ENCODE results near the gene TYMP. TPM values are rescaled to one million over a fixed set of nuclear protein-coding genes. Genes with fewer than 3 reads are reported as not detected.

TYMP gene
- polyA plus RNA-seq, 1 donor (not counting 4 experiments of a cell fraction or from before 2014, with no cell fraction given), result 25.5 TPM

DNA sequence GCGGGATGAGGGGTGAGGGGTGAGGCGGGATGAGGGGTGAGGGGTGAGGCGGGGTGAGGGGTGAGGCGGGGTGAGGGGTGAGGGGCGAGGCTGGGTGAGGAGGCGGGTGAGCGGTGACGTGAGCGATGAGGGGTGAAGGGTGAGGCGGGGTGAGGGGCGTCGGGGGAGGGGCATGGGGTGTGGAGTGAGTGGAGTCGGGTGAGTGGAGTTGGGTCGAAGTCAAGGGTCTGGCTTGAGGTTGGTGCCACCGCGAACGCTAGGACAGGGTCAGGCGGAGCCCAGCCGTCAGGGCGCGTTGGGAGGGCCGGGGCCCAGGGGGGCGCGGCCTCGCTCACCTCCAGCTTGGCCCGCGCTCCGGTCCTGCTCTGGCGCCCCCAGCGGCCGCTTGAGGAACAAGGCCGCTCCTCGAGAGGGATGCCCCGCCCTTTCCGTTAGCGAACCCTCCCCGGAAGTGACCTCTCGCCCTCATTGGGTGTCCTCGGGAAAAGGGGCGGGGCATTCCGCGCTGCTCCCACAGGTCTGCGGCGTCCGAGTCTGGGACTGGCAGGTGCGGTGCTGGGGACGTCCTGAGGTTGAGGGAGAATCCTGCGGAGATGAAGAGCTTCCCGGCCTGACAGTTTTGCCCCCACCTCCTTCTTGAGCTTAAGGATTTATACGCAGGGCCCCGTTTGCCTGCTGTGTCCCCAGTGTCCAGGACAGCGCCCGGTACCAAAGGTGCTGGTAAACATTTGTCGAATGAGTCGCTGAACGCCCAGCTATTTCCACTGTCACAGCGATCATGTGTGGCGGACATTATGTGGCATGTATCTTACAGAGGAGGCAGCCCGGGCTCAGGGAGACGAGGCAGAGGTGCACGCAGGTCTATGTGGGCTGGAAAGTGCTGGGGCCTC lies 33.0 kb upstream of the TYMP start, which contains the start of gene SYCE3:
Gene SYCE3 (minus strand): TSS at position 397 of the 890 bp plus-strand sequence. CDS start 6,514 bp downstream, outside the sequence.
- no peak within 1 kb of the TSS for H3K27ac ChIP-seq (ENCODE audit: control insufficient read depth, insufficient read depth, low read length)

DNA sequence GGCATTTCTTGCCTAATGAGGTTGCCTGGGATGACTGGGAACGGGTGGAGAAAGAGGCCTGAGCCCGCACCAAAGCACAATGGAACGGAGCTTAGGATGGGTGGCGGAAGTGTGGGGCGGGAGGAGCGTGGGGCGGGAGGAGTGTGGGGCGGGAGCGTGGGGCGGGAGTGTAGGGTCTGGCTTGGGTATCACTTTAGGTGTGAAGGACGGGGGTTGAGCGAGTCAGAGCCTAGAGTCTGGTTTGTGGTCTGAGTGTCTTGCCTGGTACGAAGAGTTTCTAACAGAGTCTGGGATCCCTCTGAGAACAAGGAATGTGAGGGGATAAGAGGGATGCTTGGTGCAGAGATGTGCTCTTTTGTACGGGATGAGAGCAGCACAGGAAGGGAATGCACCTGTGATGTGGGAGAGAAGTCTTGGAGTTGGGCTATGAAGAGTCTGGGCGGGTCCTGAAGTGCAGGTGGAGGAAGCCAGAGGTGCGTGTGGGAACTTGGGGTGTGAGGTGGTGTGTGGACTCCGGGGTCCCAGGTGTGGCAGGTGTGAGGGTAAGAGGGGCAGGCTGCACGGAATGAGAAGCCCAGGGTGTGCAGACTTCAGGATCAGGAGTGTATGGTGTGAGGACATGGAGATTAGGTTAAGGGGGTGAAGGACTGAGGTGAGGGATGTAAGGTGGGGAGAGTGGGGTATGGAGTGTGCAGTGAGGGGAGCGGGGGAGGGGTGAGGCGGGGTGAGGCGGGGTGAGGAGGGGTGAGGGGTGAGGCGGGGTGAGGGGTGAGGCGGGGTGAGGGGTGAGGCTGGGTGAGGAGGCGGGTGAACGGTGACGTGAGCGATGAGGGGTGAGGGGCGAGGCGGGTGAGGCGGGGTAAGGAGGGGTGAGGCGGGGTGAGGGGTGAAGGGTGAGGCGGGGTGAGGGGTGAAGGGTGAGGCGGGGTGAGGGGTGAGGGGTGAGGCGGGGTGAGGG lies 31.9 kb upstream of the TYMP start:
- H3K4me1 ChIP-seq (ENCODE audit: control insufficient read depth, extremely low read depth, insufficient read depth, low read length), result peaks cover 16% of the 10 kb centered on the region
- TF ChIP-seq, protein P1, sequence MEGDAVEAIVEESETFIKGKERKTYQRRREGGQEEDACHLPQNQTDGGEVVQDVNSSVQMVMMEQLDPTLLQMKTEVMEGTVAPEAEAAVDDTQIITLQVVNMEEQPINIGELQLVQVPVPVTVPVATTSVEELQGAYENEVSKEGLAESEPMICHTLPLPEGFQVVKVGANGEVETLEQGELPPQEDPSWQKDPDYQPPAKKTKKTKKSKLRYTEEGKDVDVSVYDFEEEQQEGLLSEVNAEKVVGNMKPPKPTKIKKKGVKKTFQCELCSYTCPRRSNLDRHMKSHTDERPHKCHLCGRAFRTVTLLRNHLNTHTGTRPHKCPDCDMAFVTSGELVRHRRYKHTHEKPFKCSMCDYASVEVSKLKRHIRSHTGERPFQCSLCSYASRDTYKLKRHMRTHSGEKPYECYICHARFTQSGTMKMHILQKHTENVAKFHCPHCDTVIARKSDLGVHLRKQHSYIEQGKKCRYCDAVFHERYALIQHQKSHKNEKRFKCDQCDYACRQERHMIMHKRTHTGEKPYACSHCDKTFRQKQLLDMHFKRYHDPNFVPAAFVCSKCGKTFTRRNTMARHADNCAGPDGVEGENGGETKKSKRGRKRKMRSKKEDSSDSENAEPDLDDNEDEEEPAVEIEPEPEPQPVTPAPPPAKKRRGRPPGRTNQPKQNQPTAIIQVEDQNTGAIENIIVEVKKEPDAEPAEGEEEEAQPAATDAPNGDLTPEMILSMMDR (optimal IDR thresholded peaks at IDR 0.05 in 1 of 3, IDR thresholded peaks at IDR 0.05 in 1 of 3, conservative IDR thresholded peaks at IDR 0.05 in 1 of 3; ENCODE audit: extremely low read depth in 1 of 3, insufficient read depth in 2 of 3, low read length in 3 of 3), result no peak
- no peak for TF ChIP-seq EZH2 (IDR thresholded peaks at IDR 0.05; ENCODE audit: low read length)
- no peaks in the 10 kb centered on the region for H3K9me3 ChIP-seq (ENCODE audit: control insufficient read depth, low read depth, low read length)
- H4K20me1 ChIP-seq (ENCODE audit: control insufficient read depth, extremely low read depth, insufficient read depth, low read length), result no peaks in the 10 kb centered on the region
- FAIRE-seq, result peak; percentile 29
- H3K4me3 ChIP-seq (ENCODE audit: control insufficient read depth in 2 of 3, extremely low read depth in 1 of 3, insufficient read depth in 2 of 3, low read depth in 1 of 3, low read length in 3 of 3), result no peak overlapping the region
- H3K4me2 ChIP-seq (ENCODE audit: control insufficient read depth, extremely low read depth, insufficient read depth, low read depth, low read length), result no peak overlapping the region
- H3K9ac ChIP-seq (ENCODE audit: control insufficient read depth, extremely low read depth, insufficient read depth, low read length), result no peak overlapping the region
- no peaks in the 10 kb centered on the region for H3K9me1 ChIP-seq (ENCODE audit: control insufficient read depth, extremely low read depth, insufficient read depth, low read length)
- no peaks in the 10 kb centered on the region for H3K27me3 ChIP-seq (ENCODE audit: control insufficient read depth, extremely low read depth, insufficient read depth, low read length)
- dilution Hi-C loops (cut with MboI; ENCODE audit: extremely low pct_ligation_motif_present, low sequenced_read_pairs), result no loop called here
- H3K36me3 ChIP-seq (ENCODE audit: control insufficient read depth in 2 of 2, extremely low read depth in 1 of 2, insufficient read depth in 2 of 2, low read length in 2 of 2), result no peaks in the 10 kb centered on the region
- H3K27ac ChIP-seq (ENCODE audit: control insufficient read depth, insufficient read depth, low read length), result no peak overlapping the region
- no peak for DNase-seq (ENCODE audit: low read depth, low spot score)
- no peaks in the 10 kb centered on the region for H3K79me2 ChIP-seq (ENCODE audit: control insufficient read depth, insufficient read depth, low read length)
- H2AFZ ChIP-seq (ENCODE audit: control insufficient read depth, low read length), result no peak overlapping the region

More for the DNA sequence above, 33.0 kb upstream of the TYMP start, which contains the start of gene SYCE3:
- Histone ChIP-seq H3K9me3 (ENCODE audit: control insufficient read depth, low read depth, low read length) (no peaks in the 10 kb centered on the region), H3K4me2 (ENCODE audit: control insufficient read depth, extremely low read depth, insufficient read depth, low read depth, low read length) (peak within 1 kb of the TSS; percentile 94), H4K20me1 (ENCODE audit: control insufficient read depth, extremely low read depth, insufficient read depth, low read length) (no peaks in the 10 kb centered on the region), H3K9me1 (ENCODE audit: control insufficient read depth, extremely low read depth, insufficient read depth, low read length) (no peaks in the 10 kb centered on the region), H3K4me3 (ENCODE audit: control insufficient read depth in 2 of 3, extremely low read depth in 1 of 3, insufficient read depth in 2 of 3, low read depth in 1 of 3, low read length in 3 of 3) (peak within 1 kb of the TSS; percentile 61 to 87 (median 85)), H2AFZ (ENCODE audit: control insufficient read depth, low read length) (peak within 1 kb of the TSS; percentile 90), H3K4me1 (ENCODE audit: control insufficient read depth, extremely low read depth, insufficient read depth, low read length) (peaks cover 16% of the 10 kb centered on the region), H3K9ac (ENCODE audit: control insufficient read depth, extremely low read depth, insufficient read depth, low read length) (peak within 1 kb of the TSS; percentile 76), H3K79me2 (ENCODE audit: control insufficient read depth, insufficient read depth, low read length) (no peaks in the 10 kb centered on the region), H3K36me3 (ENCODE audit: control insufficient read depth in 2 of 2, extremely low read depth in 1 of 2, insufficient read depth in 2 of 2, low read length in 2 of 2) (no peaks in the 10 kb centered on the region), H3K27me3 (ENCODE audit: control insufficient read depth, extremely low read depth, insufficient read depth, low read length) (no peaks in the 10 kb centered on the region)
- DNase-seq (ENCODE audit: low read depth, low spot score) (peak; percentile 77), FAIRE-seq (peak; percentile 69)
- no peak for TF ChIP-seq EZH2 (IDR thresholded peaks at IDR 0.05; ENCODE audit: low read length)
- TF ChIP-seq, protein P1 (optimal IDR thresholded peaks at IDR 0.05 in 1 of 3, IDR thresholded peaks at IDR 0.05 in 1 of 3, conservative IDR thresholded peaks at IDR 0.05 in 1 of 3; ENCODE audit: extremely low read depth in 1 of 3, insufficient read depth in 2 of 3, low read length in 3 of 3), result peak; percentile 72 to 95 (median 85)
- dilution Hi-C loops (cut with MboI; ENCODE audit: extremely low pct_ligation_motif_present, low sequenced_read_pairs), result no loop called here

All from keratinocyte (primary cell).